Hematopoietic multipotent progenitor cell treated with erythropoietin and hydrocortisone succinate and interleukin-3 and kit ligand, for 6 days (in vitro differentiated cells): Measurements from ENCODE around the gene BIK.
A peak's percentile ranks its signal among the peaks of the same experiment; 100 is the strongest.

Source experiments
- DNase-seq: peaks from one replicate; pipeline ENCODE4 v3.0.0-alpha.2; 2015

Gene BIK

GRCh38 chr22:43106302-43106701 lies 4.2 kb upstream of the BIK start:
- DNase-seq: no peak

DNA sequence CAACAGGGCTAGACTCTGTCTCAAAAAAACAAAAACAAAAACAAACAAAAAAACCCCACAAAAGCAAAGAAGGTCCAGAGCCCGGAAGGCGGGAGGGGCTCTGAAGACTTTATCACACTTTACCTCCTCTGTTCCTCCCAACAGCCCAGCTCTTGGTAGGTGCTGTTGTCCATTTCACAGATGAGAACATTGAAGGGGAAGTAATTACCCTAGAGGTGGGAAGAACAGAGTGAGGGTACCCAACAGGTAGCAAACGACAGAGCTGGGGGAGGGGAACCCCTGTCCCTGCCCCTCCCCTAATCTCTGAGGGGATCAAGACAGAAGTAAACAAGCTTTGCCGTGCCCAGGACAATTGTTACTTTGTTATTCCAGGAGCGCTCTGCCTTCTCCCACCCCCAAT lies 1.0 kb upstream of the BIK start:
- DNase-seq: no peak

- DNase-seq: no peak
Observed at GRCh38 chr22:43109921-43110443, 568 bp upstream of the BIK start.

GRCh38 chr22:43110927-43111623 lies 525 bp downstream of the BIK start:
- DNase-seq: peak; percentile 43

DNA sequence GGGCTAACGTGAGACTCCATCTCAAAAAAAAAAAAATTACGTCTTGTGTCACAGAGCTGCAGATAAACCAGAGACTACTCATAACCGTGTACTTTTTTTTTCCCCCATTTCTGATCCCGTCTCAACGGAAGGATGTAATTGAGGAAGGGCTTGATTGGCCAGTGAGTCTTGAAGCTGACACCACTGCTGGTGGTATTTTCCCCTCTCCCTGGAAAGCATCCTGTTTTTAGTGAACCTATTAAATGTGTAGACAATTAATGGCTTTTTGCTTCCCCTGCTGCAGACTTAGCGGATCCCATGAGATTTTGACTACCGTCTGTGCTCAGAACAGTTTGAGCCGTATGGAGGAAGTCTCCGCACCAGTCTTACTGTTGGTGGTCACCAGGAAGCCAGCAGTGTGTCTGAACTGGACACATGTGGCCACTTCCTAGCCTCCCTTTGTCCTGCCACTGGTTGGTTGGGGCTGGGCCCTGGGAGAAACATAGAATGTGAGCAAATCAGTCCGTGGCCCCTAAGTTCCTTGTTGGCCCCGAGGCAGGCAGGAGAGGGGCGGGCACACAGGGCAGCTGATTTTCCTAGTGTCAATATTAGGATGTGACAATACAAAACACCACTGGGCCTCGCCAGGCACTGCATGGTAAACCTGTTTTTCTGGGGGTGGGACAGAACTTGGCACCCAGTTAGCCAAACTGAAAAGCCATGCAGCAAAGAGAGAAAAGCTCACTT lies 3.1 kb downstream of the BIK start:
- DNase-seq: no peak

GRCh38 chr22:43114958-43115357 lies 4.4 kb downstream of the BIK start:
- DNase-seq: no peak

- DNase-seq: no peak
Observed at GRCh38 chr22:43116932-43117331, 6.4 kb downstream of the BIK start.

DNA sequence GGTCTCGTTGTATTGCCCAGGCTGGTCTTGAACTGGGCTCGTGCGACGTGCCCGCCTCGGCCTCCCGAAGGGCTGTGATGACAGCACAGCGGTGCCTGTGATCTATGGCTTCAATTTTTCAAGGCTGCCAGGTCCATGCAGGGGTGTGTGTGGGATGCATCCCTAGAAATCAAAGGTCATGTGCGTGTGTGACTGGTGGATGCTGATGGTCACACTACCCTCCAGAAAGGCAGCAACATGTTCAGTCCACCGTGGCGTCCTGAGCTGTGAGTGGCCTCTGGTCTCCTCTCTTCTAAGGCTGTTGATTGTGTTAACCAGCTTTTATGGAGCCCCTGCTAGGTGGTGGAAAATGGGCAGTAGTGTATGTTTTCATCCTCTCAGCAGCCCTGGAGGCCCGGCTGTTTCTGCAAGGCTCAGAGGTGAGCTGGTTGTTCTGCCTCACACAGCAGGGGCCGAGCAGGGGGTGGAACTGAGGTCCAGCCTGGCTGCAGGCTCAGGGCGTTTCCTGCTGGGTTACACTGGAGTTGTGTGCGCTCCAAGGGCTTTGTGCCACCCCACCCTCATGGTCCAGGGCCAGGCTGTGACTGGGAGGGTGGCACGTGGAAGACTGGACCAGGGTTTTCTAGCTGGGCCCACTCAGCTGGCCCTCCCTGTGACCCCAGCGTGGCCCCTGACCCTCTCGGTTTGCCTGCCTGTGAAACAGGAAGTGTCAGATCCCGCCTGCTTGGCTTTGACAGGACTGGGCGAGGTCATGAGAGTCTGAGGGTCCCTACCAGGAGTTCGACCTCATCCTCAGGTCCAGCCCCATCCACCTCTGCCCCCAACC lies 7.7 kb downstream of the BIK start:
- DNase-seq: no peak

DNA sequence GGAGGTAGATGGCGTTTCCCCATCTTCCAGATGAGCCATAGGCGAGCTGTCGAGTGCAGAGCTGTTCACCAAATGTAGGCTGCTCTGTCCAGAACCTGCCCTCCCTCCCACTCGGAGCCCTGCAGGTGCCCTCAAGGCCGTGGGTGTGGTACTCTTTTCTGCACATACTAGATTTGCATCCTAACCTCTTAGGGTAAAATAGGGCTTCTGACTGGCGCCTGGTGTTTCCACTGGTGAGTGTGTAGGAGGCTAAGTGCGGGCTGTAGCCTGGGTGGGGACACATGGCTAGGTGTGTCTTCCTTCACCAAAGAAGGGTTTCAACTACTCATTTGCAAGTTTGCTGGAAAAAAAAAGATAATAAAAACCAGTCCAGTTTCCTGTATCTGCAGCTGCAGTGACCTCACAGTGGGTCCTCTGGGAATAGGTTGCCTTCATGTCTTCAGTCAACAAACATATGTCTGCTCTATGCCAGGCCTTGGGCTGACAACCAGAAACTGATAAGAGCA lies 8.5 kb downstream of the BIK start:
- DNase-seq: no peak

DNA sequence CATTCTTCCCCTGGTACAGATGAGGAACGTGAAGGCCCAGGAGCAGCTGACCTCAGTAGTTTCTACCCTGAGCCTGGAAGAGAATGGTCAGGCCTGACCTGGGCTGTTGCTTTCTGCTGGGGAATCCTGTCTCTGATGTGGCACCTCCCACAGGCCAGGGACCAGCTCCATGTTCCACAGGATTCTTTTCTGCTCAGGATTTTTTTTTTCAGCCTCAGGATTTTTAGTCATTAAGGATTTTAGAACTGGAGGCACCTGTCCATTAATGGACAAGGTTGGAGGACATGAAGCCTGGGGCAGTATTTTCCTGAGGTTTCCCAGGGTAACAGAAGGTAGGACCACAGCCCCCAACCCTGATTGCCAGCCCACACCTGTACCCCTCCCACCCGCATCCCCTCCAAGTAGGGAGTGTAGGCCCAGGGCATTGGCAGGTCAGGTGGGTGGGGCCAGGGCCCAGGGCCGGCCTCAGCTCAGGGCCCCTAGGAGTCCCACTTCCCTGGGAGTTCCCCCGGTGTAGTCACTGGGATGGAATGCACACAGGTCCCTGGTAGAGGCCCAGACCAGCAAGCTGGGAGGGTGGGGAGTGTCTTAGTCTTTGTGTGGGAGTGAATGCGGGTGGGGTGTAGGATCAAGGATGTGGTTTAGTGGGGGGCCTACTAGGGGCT lies 16.1 kb downstream of the BIK start:
- DNase-seq: no peak

GRCh38 chr22:43127166-43127908 lies 16.8 kb downstream of the BIK start:
- DNase-seq: peak; percentile 48

- peak; percentile 59 for DNase-seq
Observed at GRCh38 chr22:43128116-43128515, 17.6 kb downstream of the BIK start.

DNA sequence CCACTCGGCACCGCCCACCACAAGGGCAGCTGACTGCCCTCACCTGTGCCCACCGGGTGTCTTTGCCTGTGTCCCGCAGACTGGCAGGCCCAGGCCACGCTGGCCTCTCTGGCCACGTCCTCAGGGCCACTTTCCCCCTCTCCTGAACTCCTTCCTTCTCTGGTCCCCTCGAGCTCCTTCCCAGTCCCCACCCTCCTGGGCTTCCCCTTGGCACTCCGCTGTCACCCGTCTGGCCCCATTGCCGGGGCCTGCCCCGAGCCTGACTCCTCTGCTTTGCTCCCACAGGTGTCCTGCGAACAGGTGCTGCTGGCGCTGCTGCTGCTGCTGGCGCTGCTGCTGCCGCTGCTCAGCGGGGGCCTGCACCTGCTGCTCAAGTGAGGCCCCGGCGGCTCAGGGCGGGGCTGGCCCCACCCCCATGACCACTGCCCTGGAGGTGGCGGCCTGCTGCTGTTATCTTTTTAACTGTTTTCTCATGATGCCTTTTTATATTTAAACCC lies 18.4 kb downstream of the BIK start:
- DNase-seq: peak; percentile 74

- DNase-seq: peak; percentile 74
Observed at GRCh38 chr22:43129426-43130425, 19.2 kb downstream of the BIK start.

DNA sequence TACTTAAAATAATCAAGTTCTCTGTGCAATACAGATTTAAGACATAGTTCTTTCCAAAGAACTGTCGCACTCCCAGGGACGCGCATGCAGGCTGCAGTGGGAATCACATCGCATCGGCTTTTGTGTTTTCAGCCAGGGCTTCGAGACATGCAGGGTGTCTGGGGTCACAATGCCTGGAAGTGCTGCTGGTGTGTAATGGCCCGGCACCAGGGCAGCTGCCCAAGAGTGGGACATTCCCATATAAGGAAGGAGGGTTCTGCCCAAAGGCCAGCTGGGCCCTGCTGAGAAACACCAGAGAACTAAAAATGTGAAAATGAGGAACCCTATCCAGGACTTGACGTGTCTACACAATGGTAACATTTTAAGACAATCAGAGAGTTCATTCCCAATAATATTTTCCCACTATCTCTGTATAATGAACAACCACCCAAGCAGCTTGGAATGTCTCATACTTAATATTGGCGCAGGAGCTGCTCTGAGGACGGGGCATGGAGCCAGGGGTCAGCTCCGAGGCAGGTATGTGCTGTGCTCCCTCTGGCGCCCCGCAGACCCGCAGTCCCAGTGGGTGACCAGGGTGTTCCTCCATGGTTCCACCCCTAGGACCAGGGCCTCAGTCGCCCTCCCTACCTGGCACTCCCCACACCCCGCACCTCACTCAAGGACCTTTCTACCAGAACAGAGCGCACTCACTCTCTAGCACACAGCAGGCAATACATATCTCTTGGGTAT lies 21.4 kb downstream of the BIK start:
- no peak for DNase-seq

DNA sequence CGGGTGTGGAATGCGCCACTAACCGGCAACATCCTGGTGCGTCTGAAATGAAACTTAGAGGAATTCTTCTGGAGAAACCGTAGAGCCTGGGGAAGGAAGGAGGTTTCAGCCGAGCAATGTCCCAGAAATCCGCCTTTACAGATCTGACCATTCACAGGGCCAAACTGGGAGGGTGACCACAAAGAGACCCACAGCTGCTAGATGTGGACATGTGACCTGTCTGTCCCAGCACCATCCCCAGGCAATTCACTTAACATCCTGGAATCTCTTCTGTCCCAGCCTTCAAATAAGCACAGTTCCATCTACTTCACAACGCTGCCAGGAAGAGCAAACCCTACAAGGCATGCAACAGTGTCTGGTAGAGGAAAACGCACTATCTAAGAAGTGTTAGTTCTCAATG lies 22.9 kb downstream of the BIK start:
- DNase-seq: no peak

GRCh38 chr22:43134553-43134952 lies 24.0 kb downstream of the BIK start:
- DNase-seq: no peak

DNA sequence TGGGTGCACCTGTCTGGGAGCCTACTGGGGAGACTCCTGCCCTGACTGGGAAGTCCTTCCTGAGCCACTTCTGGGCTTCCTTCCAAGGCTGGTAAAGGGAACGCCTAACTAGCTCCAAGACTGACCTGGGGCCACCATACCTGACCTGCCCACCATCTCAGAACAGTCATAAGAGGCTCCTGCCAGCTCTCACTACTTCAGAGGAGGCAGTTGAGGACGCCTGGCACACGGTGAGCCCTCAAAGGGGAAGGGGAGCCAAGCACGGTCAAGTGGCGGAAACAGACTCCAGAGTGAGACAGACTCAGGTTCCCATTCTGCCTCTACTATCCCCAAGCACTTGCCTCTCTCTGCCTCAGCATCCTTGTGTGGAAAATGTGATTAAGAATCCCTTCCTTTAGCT lies 25.0 kb downstream of the BIK start:
- DNase-seq: no peak

- DNase-seq: peak; percentile 74
Observed at GRCh38 chr22:43136255-43136654, 25.7 kb downstream of the BIK start.

DNA sequence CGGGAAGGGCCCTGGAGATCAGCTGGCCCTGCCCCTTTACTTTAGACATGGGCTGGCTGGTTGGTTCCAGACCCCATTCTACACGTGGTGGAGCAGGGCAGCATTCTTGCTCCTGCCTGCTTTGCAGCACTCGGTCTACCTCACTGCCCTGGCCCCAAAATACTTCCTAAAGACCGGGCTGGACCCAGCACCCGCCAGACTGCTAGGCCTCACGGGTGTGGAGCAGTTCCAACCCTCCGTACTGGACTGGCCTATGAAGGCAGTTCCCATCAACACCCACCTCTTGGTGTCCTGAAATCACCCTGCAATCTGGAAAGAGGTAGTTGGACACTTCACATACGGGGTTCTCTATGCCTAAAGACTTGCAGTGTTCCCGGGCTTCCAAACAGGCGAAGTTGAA lies 26.3 kb downstream of the BIK start:
- DNase-seq: no peak
